H1 (cell line): ENCODE measurements around the gene MCFD2. TPM values are rescaled to one million over a fixed set of nuclear protein-coding genes. Genes with fewer than 3 reads are reported as not detected.

ENCODE experiments used
- CTCF ChIA-PET: fragments of 300-600 bp; sonication (Branson Sonifier 250); formaldehyde crosslinking; loops from one replicate; lab custom pipeline; 2021; ENCODE audit not compliant: partially characterized antibody; lab: Charles Lee
- POLR2A ChIA-PET: fragments of 300-600 bp; sonication (Branson Sonifier 250); formaldehyde crosslinking; loops from one replicate; lab custom pipeline; 2021; ENCODE audit warnings: inconsistent platforms; ENCODE audit not compliant: partially characterized antibody; lab: Charles Lee
- DNase-seq, 2 experiments: peaks; one replicate each; pipeline versions ENCODE4 v3.0.0 to v3.0.0-alpha.2; 2010 to 2022; ENCODE audit warnings: low spot score in 2 of 2, low read depth in 1 of 2, mixed read lengths in 1 of 2
- FAIRE-seq: peaks from 2 replicates; lab custom pipeline; 2011; peaks lifted over from hg19 to GRCh38; lab: Jason Lieb, UNC
- H2AFZ ChIP-seq: 2 replicates; pipeline ENCODE4 v1.8.1; 2012; ENCODE audit warnings: low read length, inconsistent platforms
- H2AK5ac ChIP-seq: 2 replicates; pipeline ENCODE4 v1.6.1; 2013; ENCODE audit warnings: low read depth, low read length
- H2BK120ac ChIP-seq: replicated peaks from 2 replicates; pipeline ENCODE3; 2013; ENCODE audit warnings: low read depth, low read length, inconsistent platforms
- H2BK12ac ChIP-seq: 2 replicates; pipeline ENCODE4 v1.6.1; 2013; ENCODE audit warnings: low read depth, low read length
- H2BK15ac ChIP-seq: 2 replicates; pipeline ENCODE4 v1.6.1; 2013; ENCODE audit warnings: low read length
- H2BK20ac ChIP-seq: 2 replicates; pipeline ENCODE4 v1.6.1; 2013; ENCODE audit warnings: low read length
- H2BK5ac ChIP-seq: 2 replicates; pipeline ENCODE4 v1.6.1; 2013; ENCODE audit warnings: low read depth, low read length
- H3K14ac ChIP-seq: 2 replicates; pipeline ENCODE4 v1.6.1; 2013; ENCODE audit warnings: inconsistent platforms; ENCODE audit not compliant: insufficient read length
- H3K18ac ChIP-seq: 2 replicates; pipeline ENCODE4 v1.6.1; 2013; ENCODE audit warnings: low read length; ENCODE audit errors: extremely low read depth
- H3K23ac ChIP-seq: 2 replicates; pipeline ENCODE4 v1.6.1; 2013; ENCODE audit warnings: inconsistent platforms; ENCODE audit not compliant: insufficient read length
- H3K23me2 ChIP-seq: 2 replicates; pipeline ENCODE4 v1.6.1; 2013; ENCODE audit warnings: low read depth, low read length
- H3K27ac ChIP-seq: 2 replicates; pipeline ENCODE4 v1.6.1; 2011; ENCODE audit warnings: low read depth, low read length, inconsistent platforms
- H3K27me3 ChIP-seq, 4 experiments: replicated peaks in 1 of 4; 1 replicate in 1 of 4; 2 replicates in 3 of 4; pipeline versions ENCODE4 v1.6.1 to v1.8.1; 2011 to 2013; ENCODE audit warnings: low read length in 3 of 4, mild to moderate bottlenecking in 3 of 4, inconsistent platforms in 2 of 4, mixed read lengths in 2 of 4, moderate library complexity in 1 of 4; ENCODE audit not compliant: control insufficient read depth in 3 of 4, insufficient read depth in 3 of 4; ENCODE audit errors: extremely low read depth in 1 of 4
- H3K36me3 ChIP-seq, 4 experiments: 2 replicates each; pipeline versions ENCODE4 v1.6.1 to v1.8.1; 2011 to 2013; ENCODE audit warnings: mild to moderate bottlenecking in 4 of 4, low read length in 3 of 4, moderate library complexity in 2 of 4, control low read depth in 1 of 4, inconsistent platforms in 1 of 4; ENCODE audit not compliant: insufficient read depth in 4 of 4, control insufficient read depth in 2 of 4
- H3K4ac ChIP-seq: replicated peaks from 2 replicates; pipeline ENCODE3; 2013; ENCODE audit warnings: low read length, low read depth, mixed read lengths, inconsistent platforms; ENCODE audit not compliant: insufficient read length
- H3K4me1 ChIP-seq, 4 experiments: replicated peaks in 1 of 4; 1 replicate in 1 of 4; 2 replicates in 3 of 4; pipeline versions ENCODE4 v1.6.1 to v1.8.1; 2011 to 2013; ENCODE audit warnings: low read length in 3 of 4, inconsistent platforms in 2 of 4, mixed read lengths in 1 of 4; ENCODE audit not compliant: insufficient read depth in 4 of 4, control insufficient read depth in 3 of 4
- H3K4me2 ChIP-seq, 2 experiments: 2 replicates each; pipeline versions ENCODE4 v1.6.1 to v1.8.1; 2011 to 2013; ENCODE audit warnings: low read depth in 2 of 2, low read length in 2 of 2, control low read depth in 1 of 2, inconsistent platforms in 1 of 2, mild to moderate bottlenecking in 1 of 2; ENCODE audit not compliant: insufficient read depth in 1 of 2
- H3K4me3 ChIP-seq, 4 experiments: fragments of 200-600, 300-600 bp in 1 of 4; sonication (generic), shearing (Covaris generic), sonication (Bioruptor Twin) in 1 of 4; 2 replicates each; pipeline versions ENCODE4 v1.5.1 to v1.8.1; 2011 to 2016; ENCODE audit warnings: low read length in 4 of 4, low read depth in 3 of 4, control low read depth in 2 of 4, inconsistent platforms in 2 of 4, mild to moderate bottlenecking in 2 of 4, mixed read lengths in 1 of 4, moderate library complexity in 1 of 4; ENCODE audit not compliant: insufficient read depth in 2 of 4; ENCODE audit errors: extremely low read depth in 1 of 4
- H3K56ac ChIP-seq: replicated peaks from 2 replicates; pipeline ENCODE3; 2013; ENCODE audit warnings: low read depth, mild to moderate bottlenecking, mixed read lengths, low read length, inconsistent platforms; ENCODE audit not compliant: insufficient read length
- H3K79me1 ChIP-seq: 2 replicates; pipeline ENCODE4 v1.6.1; 2013; ENCODE audit warnings: low read depth, low read length, control low read depth
- H3K79me2 ChIP-seq, 2 experiments: 2 replicates each; pipeline versions ENCODE4 v1.6.1 to v1.8.1; 2012 to 2013; ENCODE audit warnings: low read length in 2 of 2, mild to moderate bottlenecking in 2 of 2, inconsistent platforms in 1 of 2; ENCODE audit not compliant: insufficient read depth in 2 of 2, control insufficient read depth in 1 of 2
- H3K9ac ChIP-seq, 4 experiments: replicated peaks in 1 of 4; 1 replicate in 1 of 4; 2 replicates in 3 of 4; pipeline versions ENCODE4 v1.6.1 to v1.8.1; 2011 to 2013; ENCODE audit warnings: low read depth in 3 of 4, low read length in 3 of 4, control low read depth in 2 of 4, mild to moderate bottlenecking in 2 of 4, moderate library complexity in 2 of 4, inconsistent platforms in 1 of 4; ENCODE audit errors: extremely low read depth in 1 of 4
- H3K9me3 ChIP-seq, 2 experiments: 2 replicates each; pipeline versions ENCODE4 v1.6.1 to v1.8.1; 2012 to 2013; ENCODE audit warnings: mild to moderate bottlenecking in 2 of 2, moderate library complexity in 2 of 2, control low read depth in 1 of 2, inconsistent platforms in 1 of 2, low read depth in 1 of 2, low read length in 1 of 2, mixed read lengths in 1 of 2; ENCODE audit not compliant: insufficient read depth in 2 of 2
- H4K20me1 ChIP-seq, 2 experiments: replicated peaks in 1 of 2; 2 replicates each; pipeline versions ENCODE3 to v1.8.1; 2011 to 2013; ENCODE audit warnings: inconsistent platforms in 2 of 2, low read length in 2 of 2, mild to moderate bottlenecking in 1 of 2; ENCODE audit not compliant: insufficient read depth in 2 of 2, control insufficient read depth in 1 of 2
- H4K5ac ChIP-seq: 2 replicates; pipeline ENCODE4 v1.6.1; 2013; ENCODE audit warnings: low read length, low read depth, mixed read lengths, inconsistent platforms; ENCODE audit not compliant: insufficient read length
- H4K8ac ChIP-seq: 2 replicates; pipeline ENCODE4 v1.8.0; 2013; ENCODE audit warnings: mild to moderate bottlenecking, moderate library complexity, low read length, inconsistent platforms; ENCODE audit not compliant: insufficient read depth; ENCODE audit errors: extremely low read depth
- H4K91ac ChIP-seq: replicated peaks from 2 replicates; pipeline ENCODE3; 2013; ENCODE audit warnings: low read length, mixed read lengths, inconsistent platforms; ENCODE audit not compliant: insufficient read length
- BRCA1 ChIP-seq: IDR thresholded peaks from 2 replicates; pipeline ENCODE4 v1.6.1; 2012; ENCODE audit warnings: low read depth, low read length, improper control_type of control experiment
- FOSL1 ChIP-seq: IDR thresholded peaks from 2 replicates; pipeline ENCODE4 v1.6.1; 2011; ENCODE audit warnings: mild to moderate bottlenecking, low read depth, low read length, moderate library complexity; ENCODE audit not compliant: insufficient read depth
- GTF2F1 ChIP-seq: IDR thresholded peaks from 2 replicates; pipeline ENCODE4 v1.6.1; 2012; ENCODE audit warnings: low read depth, low read length, improper control_type of control experiment, borderline replicate concordance
- HDAC6 ChIP-seq: IDR thresholded peaks from one replicate; pipeline ENCODE4 v1.7.1; 2012; ENCODE audit warnings: low read depth, mild to moderate bottlenecking, inconsistent platforms, low read length, moderate library complexity
- JUN ChIP-seq: IDR thresholded peaks from 2 replicates; pipeline ENCODE4 v1.6.1; 2011; ENCODE audit warnings: low read depth, mild to moderate bottlenecking, improper control_type of control experiment, low read length
- KDM1A ChIP-seq: fragments of 200-600, 300-600 bp; sonication (generic); IDR thresholded peaks from 2 replicates; pipeline ENCODE4 v1.7.1; 2016; ENCODE audit warnings: mild to moderate bottlenecking, low read length, borderline replicate concordance
- NRF1 ChIP-seq: IDR thresholded peaks from 2 replicates; pipeline ENCODE4 v1.6.1; 2011; ENCODE audit warnings: mild to moderate bottlenecking, low read depth, low read length, improper control_type of control experiment
- POLR2AphosphoS5 ChIP-seq: IDR thresholded peaks from 2 replicates; pipeline ENCODE4 v1.6.1; 2011; ENCODE audit warnings: low read depth, low read length
- RFX5 ChIP-seq: IDR thresholded peaks from 2 replicates; pipeline ENCODE4 v1.6.1; 2011; ENCODE audit warnings: low read depth, low read length, improper control_type of control experiment, borderline replicate concordance
- RNF2 ChIP-seq: fragments of 200-900, 300-1000 bp; sonication (generic); IDR thresholded peaks from 2 replicates; pipeline ENCODE4 v1.7.1; 2016; ENCODE audit warnings: borderline replicate concordance, low read depth, mild to moderate bottlenecking, antibody characterized with exemption, low read length; ENCODE audit not compliant: poor library complexity, severe bottlenecking; ENCODE audit errors: missing control alignments
- SAP30 ChIP-seq: fragments of 300-600 bp; sonication (generic); IDR thresholded peaks from 2 replicates; pipeline ENCODE4 v1.7.1; 2012; ENCODE audit warnings: low read length, moderate library complexity, mild to moderate bottlenecking, inconsistent platforms; ENCODE audit not compliant: insufficient read depth, insufficient replicate concordance
- TAF1 ChIP-seq: IDR thresholded peaks from 2 replicates; pipeline ENCODE4 v1.6.1; 2011; ENCODE audit warnings: mild to moderate bottlenecking, low read depth, low read length
- TCF12 ChIP-seq: IDR thresholded peaks from 2 replicates; pipeline ENCODE4 v1.6.1; 2011; ENCODE audit warnings: low read depth, mild to moderate bottlenecking, low read length
- polyA plus RNA-seq, 7 experiments: library from polyadenylated mRNA; depleted of rRNA in 3 of 7; stranded (reverse) in 5 of 7; unstranded in 2 of 7; fragments of >200 nt in 5 of 7; fragments of 200-250 nt in 2 of 7; gene quantifications; 1 replicate in 5 of 7; 2 replicates in 1 of 7; 4 replicates in 1 of 7; pipeline versions ENCODE4 v1.2.1 to v1.2.3, GENCODE V29; 2011 to 2013; ENCODE audit warnings: missing spikeins in 2 of 7, mixed read lengths in 2 of 7
- total RNA-seq: library from RNA; stranded (reverse); fragmentation: NEBNext Ultra II Directional; extraction: Animal tissue kit (Norgen Biotek cat#: 25700); gene quantifications from 2 replicates; pipeline ENCODE4 v1.2.1, GENCODE V29; 2021

Gene MCFD2
- total and polyA plus RNA-seq, 2 of the 8 experiments (the other 6 are each of a cell fraction or from before 2014, with no cell fraction given) = 35.2 to 76.2 TPM

GRCh38 chr2:46879511-46879910 is 36.1 kb downstream of the MCFD2 start:
- POLR2A ChIA-PET = interaction anchor here (0.7 kb wide), 1 partner anchor 8 kb away, joined by 4 read pairs; no protein-coding TSS in a partner anchor
- Histone ChIP-seq H2BK120ac (no peak overlapping the region), H3K9ac (no peak overlapping the region), H3K4me2 (no peak overlapping the region), H2BK12ac (no peak overlapping the region), H3K4me3 (no peak overlapping the region), H3K27ac (no peak overlapping the region), H3K4me1 (no peaks in the 10 kb centered on the region), H3K56ac (no peak overlapping the region), H3K23me2 (peaks cover 18% of the 10 kb centered on the region), H3K79me2 (0 out of 4 replicates have a peak, but pooled peaks cover 0 to 3% of the 10 kb centered on the region in 2 experiments), H4K8ac (no peak overlapping the region), H3K36me3 (no peaks in the 10 kb centered on the region; a peak in 1 of 8 replicates), H4K5ac (no peak overlapping the region), H3K14ac (no peak overlapping the region), H2BK5ac (no peak overlapping the region), H2AK5ac (no peak overlapping the region), H2BK15ac (no peak overlapping the region), H2AFZ (no peak overlapping the region), H3K23ac (no peak overlapping the region), H3K27me3 (no peaks in the 10 kb centered on the region), H3K79me1 (no peaks in the 10 kb centered on the region; the same call in 1 of the 2 replicates), H3K9me3 (no peaks in the 10 kb centered on the region), H4K20me1 (peaks cover 0 to 12% of the 10 kb centered on the region in 2 experiments), H3K18ac (no peak overlapping the region), H3K4ac (no peak overlapping the region), H2BK20ac (no peak overlapping the region), H4K91ac (no peak overlapping the region)
- DNase-seq = no peak
- CTCF ChIA-PET = interaction anchor here (0.7 to 1.4 kb wide), 6 partner anchors 56 to 226 kb away, joined by 3 to 4 read pairs (median 3); no protein-coding TSS in a partner anchor
- no peak for TF ChIP-seq RNF2
- TF ChIP-seq SAP30 = no peak
- no peak for TF ChIP-seq FOSL1
- TF ChIP-seq BRCA1 = no peak
- no peak for TF ChIP-seq HDAC6
- TF ChIP-seq NRF1 = no peak
- TF ChIP-seq JUN = no peak
- no peak for TF ChIP-seq GTF2F1
- no peak for TF ChIP-seq TCF12
- no peak for TF ChIP-seq TAF1
- no peak for TF ChIP-seq KDM1A
- no peak for TF ChIP-seq POLR2AphosphoS5
- TF ChIP-seq RFX5 = no peak
- no peak for FAIRE-seq
